Kidney (tissue), 22 donors: ENCODE results near the gene ZFPL1. TPM values are rescaled to one million over a fixed set of nuclear protein-coding genes. Genes with fewer than 3 reads are reported as not detected.

Source experiments
- DNase-seq, 5 donors: peaks; one replicate each; pipeline ENCODE4 v3.0.0-alpha.2; 2013 to 2020
- FAIRE-seq: peaks from 2 replicates; lab custom pipeline; 2012; peaks lifted over from hg19 to GRCh38; lab: Jason Lieb, UNC
- H3K27ac ChIP-seq, 2 donors: one replicate each; pipeline ENCODE4 v1.7.0; 2013; ENCODE audit warnings: low read depth in 2 of 2, low read length in 2 of 2, inconsistent platforms in 1 of 2
- H3K27me3 ChIP-seq: one replicate; pipeline ENCODE4 v1.7.1; 2013; ENCODE audit warnings: low read length, inconsistent platforms; ENCODE audit not compliant: control insufficient read depth, insufficient read depth
- H3K36me3 ChIP-seq, 3 donors: one replicate each; pipeline versions ENCODE4 v1.7.0 to v1.7.1; 2013; ENCODE audit warnings: low read length in 3 of 3, control low read depth in 1 of 3, inconsistent platforms in 1 of 3; ENCODE audit not compliant: insufficient read depth in 3 of 3, control insufficient read depth in 2 of 3
- H3K4me1 ChIP-seq, 3 donors: one replicate each; pipeline versions ENCODE4 v1.7.0 to v1.7.1; 2013; ENCODE audit warnings: low read length in 3 of 3, inconsistent platforms in 1 of 3, low read depth in 1 of 3; ENCODE audit not compliant: control insufficient read depth in 2 of 3, insufficient read depth in 2 of 3
- H3K4me3 ChIP-seq, 3 donors: one replicate each; pipeline versions ENCODE4 v1.7.0 to v1.8.1; 2013; ENCODE audit warnings: low read length in 3 of 3, control low read depth in 1 of 3, inconsistent platforms in 1 of 3
- H3K9ac ChIP-seq, 3 donors: one replicate each; pipeline versions ENCODE4 v1.7.0 to v1.7.1; 2013; ENCODE audit warnings: low read length in 3 of 3, control low read depth in 1 of 3, inconsistent platforms in 1 of 3
- H3K9me3 ChIP-seq, 3 donors: one replicate each; pipeline versions ENCODE4 v1.7.0 to v1.7.1; 2013; ENCODE audit warnings: low read length in 3 of 3, control low read depth in 1 of 3, inconsistent platforms in 1 of 3; ENCODE audit not compliant: control insufficient read depth in 2 of 3, insufficient read depth in 1 of 3
- CTCF ChIP-seq: IDR thresholded peaks from 3 replicates; pipeline ENCODE4 v1.5.1; 2012; ENCODE audit warnings: mild to moderate bottlenecking, moderate library complexity, borderline replicate concordance; ENCODE audit not compliant: insufficient read depth; ENCODE audit errors: extremely low read depth
- intact Hi-C: fragments of 100-400 bp; cut with DNase I; formaldehyde crosslinking; loops from one replicate; pipeline ENCODE4 v1.11.1; 2022
- long read RNA-seq, 10 donors: library from polyadenylated mRNA in 1 of 10; unstranded in 1 of 10; transcript quantifications; one replicate each; pipeline ENCODE4 v2.0.0 and lab custom pipeline, GENCODE V29; 2021 to 2026
- polyA plus RNA-seq: library from polyadenylated mRNA; stranded (reverse); fragments of 350-450 nt; fragmentation: Illumina TruSeq; extraction: RNeasy Lipid Tissue Mini Kit (QIAGEN cat#74804); gene quantifications from one replicate; pipeline ENCODE4 v1.2.3, GENCODE V29; 2014; ENCODE audit warnings: low read depth, low replicate concordance; ENCODE audit not compliant: insufficient read depth
- total RNA-seq: library from RNA; stranded (reverse); fragmentation: NEBNext Ultra II Directional; extraction: Animal tissue kit (Norgen Biotek cat#: 25700); gene quantifications from one replicate; pipeline ENCODE4 v1.2.1, GENCODE V29; 2021
- donor health status: control.
- donor health status: control.
- donor health status: control.
- donor health status: control.
- donor health status: control.
- donor health status: DM: yes; HTN: yes; CAD: no.
- donor health status: Normal renal cell carcinoma (clear cell type).

The ZFPL1 gene
- total RNA-seq: 31.4 TPM
- 43.1 TPM for polyA plus RNA-seq
- long read RNA-seq, donor 1, transcript ZFPL1-201 (8 exons, 1,371 nt): major isoform, 8 of 15 reads
- long read RNA-seq, donor 1, partial matches to known transcripts: 5 of 15 reads
- long read RNA-seq, donor 1, other reads (novel, unspliced or antisense): 0 of 15 reads
- long read RNA-seq, donor 2, transcript ZFPL1-201 (8 exons, 1,371 nt): major isoform, 6 of 10 reads
- long read RNA-seq, donor 2, partial matches to known transcripts: 0 of 10 reads
- long read RNA-seq, donor 2, other reads (novel, unspliced or antisense): 0 of 10 reads
- long read RNA-seq, donor 3, transcript ZFPL1-201 (8 exons, 1,371 nt): major isoform, 8 of 10 reads
- long read RNA-seq, donor 3, partial matches to known transcripts: 0 of 10 reads
- long read RNA-seq, donor 3, other reads (novel, unspliced or antisense): 0 of 10 reads
- long read RNA-seq, donor 4, transcript ZFPL1-201 (8 exons, 1,371 nt): major isoform, 11 of 11 reads
- long read RNA-seq, donor 4, partial matches to known transcripts: 0 of 11 reads
- long read RNA-seq, donor 4, other reads (novel, unspliced or antisense): 0 of 11 reads
- long read RNA-seq, donor 5: 0 reads
- long read RNA-seq, donor 6, transcript ZFPL1-201 (8 exons, 1,371 nt): major isoform, 8 of 13 reads
- long read RNA-seq, donor 6, partial matches to known transcripts: 0 of 13 reads
- long read RNA-seq, donor 6, other reads (novel, unspliced or antisense): 0 of 13 reads
- long read RNA-seq, donor 7, transcript ZFPL1-201 (8 exons, 1,371 nt): major isoform, 13 of 27 reads
- long read RNA-seq, donor 7, partial matches to known transcripts: 11 of 27 reads
- long read RNA-seq, donor 7, other reads (novel, unspliced or antisense): 3 of 27 reads
- long read RNA-seq, donor 8, partial matches to known transcripts: 8 of 16 reads
- long read RNA-seq, donor 8, other reads (novel, unspliced or antisense): 0 of 16 reads
- long read RNA-seq, donor 9, transcript ZFPL1-201 (8 exons, 1,371 nt): major isoform, 7 of 11 reads
- long read RNA-seq, donor 9, partial matches to known transcripts: 0 of 11 reads
- long read RNA-seq, donor 9, other reads (novel, unspliced or antisense): 0 of 11 reads
- long read RNA-seq, donor 10, transcript ZFPL1-203 (2 exons, 478 nt): major isoform, 5 of 8 reads
- long read RNA-seq, donor 10, partial matches to known transcripts: 0 of 8 reads
- long read RNA-seq, donor 10, other reads (novel, unspliced or antisense): 0 of 8 reads

- peak; percentile 96 to 98 (median 98) for DNase-seq
- Histone ChIP-seq H3K9ac (peak within 1 kb of the TSS; percentile 78 to 95 (median 94)), H3K27me3 (no peaks in the 10 kb centered on the region), H3K4me1 (peaks cover 0 to 18% (median 9%) of the 10 kb centered on the region in 3 donors), H3K36me3 (peaks cover 8 to 27% (median 12%) of the 10 kb centered on the region in 3 donors), H3K9me3 (no peaks in the 10 kb centered on the region), H3K4me3 (peak within 1 kb of the TSS; percentile 91 to 99 (median 97)), H3K27ac (peak within 1 kb of the TSS; percentile 95 to 97)
- FAIRE-seq: no peak
- intact Hi-C loops: no loop called here
- peak; percentile 24 for TF ChIP-seq CTCF
Measured at GRCh38 chr11:65083834-65084597, at the start of gene ZFPL1, which contains the start of gene CDCA5. TSS of gene ZFPL1 (plus strand) at chr11:65084222. CDS start at chr11:65084699, 477 bp downstream. TSS of gene CDCA5 (minus strand) at chr11:65084040. CDS start at chr11:65083978, 62 bp downstream.

GRCh38 chr11:65034423-65034822 is 49.6 kb upstream of the ZFPL1 start:
- H3K4me3 ChIP-seq: no peak overlapping the region
- FAIRE-seq (no peak), DNase-seq (no peak)
- no peak overlapping the region for H3K9ac ChIP-seq
- H3K27me3 ChIP-seq: no peaks in the 10 kb centered on the region
- TF ChIP-seq CTCF: no peak
- no peaks in the 10 kb centered on the region for H3K4me1 ChIP-seq
- intact Hi-C loops: no loop called here
- peaks cover 0 to 25% (median 21%) of the 10 kb centered on the region in 3 donors for H3K36me3 ChIP-seq
- no peak overlapping the region for H3K27ac ChIP-seq
- H3K9me3 ChIP-seq: no peaks in the 10 kb centered on the region

- H3K4me3 ChIP-seq: no peak overlapping the region
- peaks cover 0 to 25% (median 21%) of the 10 kb centered on the region in 3 donors for H3K36me3 ChIP-seq
- H3K27ac ChIP-seq: no peak overlapping the region
- H3K4me1 ChIP-seq: no peaks in the 10 kb centered on the region
- H3K9ac ChIP-seq: no peak overlapping the region
- H3K27me3 ChIP-seq: no peaks in the 10 kb centered on the region
- intact Hi-C loops: no loop called here
- DNase-seq (peak in 2 of 5 donors; percentile 19 to 22), FAIRE-seq (no peak)
- no peaks in the 10 kb centered on the region for H3K9me3 ChIP-seq
- no peak for TF ChIP-seq CTCF
Measured at GRCh38 chr11:65035579-65035978, 48.4 kb upstream of the ZFPL1 start.
